ENCODE results near the gene UHRF1. TPM values are rescaled to one million over a fixed set of nuclear protein-coding genes. Genes with fewer than 3 reads are reported as not detected.

UHRF1 gene
- total RNA-seq, 1 experiment from 2014 or later, result 53.6 TPM

- no peaks in the 10 kb centered on the region for H3K9me3 ChIP-seq (ENCODE audit: control insufficient read depth, insufficient read depth, low read depth, low read length)
- no peaks in the 10 kb centered on the region for H3K27me3 ChIP-seq (ENCODE audit: control insufficient read depth, insufficient read depth, low read length)
- DNase-seq (ENCODE audit: low read depth, low spot score) (peak; percentile 80), ATAC-seq (peak; percentile 95)
- peak; percentile 41; the same call in 1 of the 2 replicates for TF ChIP-seq SIN3A (IDR thresholded peaks at IDR 0.05; ENCODE audit: borderline replicate concordance, insufficient read depth, low read depth, low read length)
- TF ChIP-seq POLR2AphosphoS5 (IDR thresholded peaks at IDR 0.05; ENCODE audit: low read depth, low read length), result no peak
- no TSS peak for BruUV-seq (replicated peaks)
- POLR2A ChIA-PET, result interaction anchor here (0.5 kb wide), 1 partner anchor 17 kb away, joined by 3 read pairs; no protein-coding TSS in a partner anchor
- intact Hi-C loops (cut with micrococcal nuclease; ENCODE audit: unreplicated experiment), result no loop called here
- no peaks in the 10 kb centered on the region; the same call in 1 of the 2 replicates for H3K36me3 ChIP-seq (ENCODE audit: control insufficient read depth, insufficient read depth, low read length)
- in situ Hi-C loops (cut with HindIII; ENCODE audit: low pct_unique_long_range_greater_than_20kb, low sequenced_read_pairs), result no loop called here
- peak within 1 kb of the TSS; percentile 82 for H3K27ac ChIP-seq (ENCODE audit: low read length)
- H3K4me1 ChIP-seq (ENCODE audit: control insufficient read depth, insufficient read depth, low read length), result peaks cover 19% of the 10 kb centered on the region
- peak within 1 kb of the TSS; percentile 59 to 71 for H3K4me3 ChIP-seq (ENCODE audit: low read depth in 2 of 2, low read length in 2 of 2)
- CTCF ChIA-PET, result interaction anchor here (0.6 to 1.1 kb wide), 2 partner anchors 17 to 28 kb away, joined by 3 to 5 read pairs; no protein-coding TSS in a partner anchor
These were observed 59.4 kb downstream of the UHRF1 start, which contains the start of gene KDM4B for GRCh38 chr19:4968462-4969291. Gene KDM4B (plus strand): TSS chr19:4969113. CDS start chr19:5032891, 63,778 bp downstream.

GRCh38 chr19:4969292-4969771 lies 60.0 kb downstream of the UHRF1 start:
- intact Hi-C loops (cut with micrococcal nuclease; ENCODE audit: unreplicated experiment), result no loop called here

More at GRCh38 chr19:4969292-4969771, 60.0 kb downstream of the UHRF1 start:
- no peak for DNase-seq (ENCODE audit: low read depth, low spot score)
- BruUV-seq (replicated peaks), result no TSS peak
- peaks cover 19% of the 10 kb centered on the region for H3K4me1 ChIP-seq (ENCODE audit: control insufficient read depth, insufficient read depth, low read length)
- no peaks in the 10 kb centered on the region for H3K9me3 ChIP-seq (ENCODE audit: control insufficient read depth, insufficient read depth, low read depth, low read length)
- in situ Hi-C loops (cut with HindIII; ENCODE audit: low pct_unique_long_range_greater_than_20kb, low sequenced_read_pairs), result no loop called here
- peak; percentile 3; the same call in 1 of the 2 replicates for ATAC-seq
- POLR2A ChIA-PET, result interaction anchor here (0.5 kb wide), 1 partner anchor 16 kb away, joined by 3 read pairs; no protein-coding TSS in a partner anchor
- no peaks in the 10 kb centered on the region; the same call in 1 of the 2 replicates for H3K36me3 ChIP-seq (ENCODE audit: control insufficient read depth, insufficient read depth, low read length)
- CTCF ChIA-PET, result interaction anchor here (1.1 kb wide), 1 partner anchor 17 kb away, joined by 3 read pairs; no protein-coding TSS in a partner anchor
- H3K27ac ChIP-seq (ENCODE audit: low read length), result 0 out of 2 replicates have a peak overlapping the region, but pooled peaks have one; percentile 29
- no peak for TF ChIP-seq TCF7L2 (IDR thresholded peaks at IDR 0.05; ENCODE audit: low read depth, low read length)
- no peak for TF ChIP-seq REST (IDR thresholded peaks at IDR 0.05; ENCODE audit: insufficient read depth in 1 of 2, low read depth in 2 of 2, low read length in 1 of 2)
- TF ChIP-seq CTCF (IDR thresholded peaks at IDR 0.05), result no peak
- no peak for TF ChIP-seq SIN3A (IDR thresholded peaks at IDR 0.05; ENCODE audit: borderline replicate concordance, insufficient read depth, low read depth, low read length)
- TF ChIP-seq POLR2AphosphoS5 (IDR thresholded peaks at IDR 0.05; ENCODE audit: low read depth, low read length), result no peak
- no peaks in the 10 kb centered on the region for H3K27me3 ChIP-seq (ENCODE audit: control insufficient read depth, insufficient read depth, low read length)
- peak overlapping the region; percentile 59 to 71 for H3K4me3 ChIP-seq (ENCODE audit: low read depth in 2 of 2, low read length in 2 of 2)
